Transverse colon (tissue), 4 donors: ENCODE results near the gene ZBTB4.

Experiments
- CTCF ChIP-seq, 5 experiments: fragments of 200-600 bp in 3 of 5; fragments of 450-650 bp in 2 of 5; sonication (generic) in 3 of 5; IDR thresholded peaks; 1 replicate in 2 of 5; 2 replicates in 3 of 5; pipeline ENCODE4 v1.5.1; 2016 to 2017; ENCODE audit warnings: antibody characterized with exemption in 5 of 5, inconsistent platforms in 3 of 5, mild to moderate bottlenecking in 2 of 5, moderate library complexity in 1 of 5
- POLR2AphosphoS5 ChIP-seq, 3 donors: sonication (generic); formaldehyde crosslinking; IDR thresholded peaks; one replicate each; pipeline ENCODE4 v1.6.1; 2016; ENCODE audit warnings: antibody characterized with exemption in 3 of 3

- TF ChIP-seq CTCF (IDR thresholded peaks at IDR 0.05) (no peak), POLR2AphosphoS5 (IDR thresholded peaks at IDR 0.05) (no peak)
Observed at GRCh38 chr17:7484919-7485377, 5.5 kb upstream of the ZBTB4 start.
